Coronary artery (tissue), 2 donors: ENCODE results near the gene FAM221B.

Source experiments
- DNase-seq: peaks from one replicate; pipeline ENCODE4 v3.0.0-alpha.2; 2017; ENCODE audit warnings: low spot score
- H3K27ac ChIP-seq, 2 donors: fragments of 200-600 bp; sonication (generic); one replicate each; pipeline ENCODE4 v1.5.1; 2016 to 2019
- H3K4me3 ChIP-seq: fragments of 200-600 bp; sonication (generic); 2 replicates; pipeline ENCODE4 v1.5.1; 2016; ENCODE audit warnings: mild to moderate bottlenecking, moderate library complexity
- TF ChIP-seq, protein P1 (sequence below): fragments of 200-600 bp; sonication (generic); IDR thresholded peaks from one replicate; pipeline ENCODE4 v1.5.1; 2019; ENCODE audit warnings: antibody characterized with exemption

The FAM221B gene

DNA sequence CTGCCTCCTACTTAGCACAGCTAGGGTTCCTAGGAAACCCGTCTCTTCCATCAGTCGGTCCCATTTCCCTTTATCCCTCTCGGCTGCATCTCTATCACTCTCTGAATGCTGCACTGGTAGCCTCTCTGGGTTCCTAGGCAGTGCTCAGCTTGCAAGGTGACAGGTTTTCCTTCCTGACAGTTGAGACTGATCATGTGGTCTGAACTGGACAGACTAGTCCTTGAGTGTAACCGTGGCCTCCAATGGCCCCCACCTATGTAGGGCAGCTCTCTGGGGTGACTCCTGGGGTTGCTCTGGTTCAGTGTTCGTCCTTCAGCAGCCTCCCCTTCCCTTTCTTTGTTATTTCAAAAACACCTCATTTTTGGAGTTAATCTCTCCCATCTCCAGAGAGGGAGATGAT, 4.3 kb upstream of the FAM221B start:
- TF ChIP-seq, protein P1, sequence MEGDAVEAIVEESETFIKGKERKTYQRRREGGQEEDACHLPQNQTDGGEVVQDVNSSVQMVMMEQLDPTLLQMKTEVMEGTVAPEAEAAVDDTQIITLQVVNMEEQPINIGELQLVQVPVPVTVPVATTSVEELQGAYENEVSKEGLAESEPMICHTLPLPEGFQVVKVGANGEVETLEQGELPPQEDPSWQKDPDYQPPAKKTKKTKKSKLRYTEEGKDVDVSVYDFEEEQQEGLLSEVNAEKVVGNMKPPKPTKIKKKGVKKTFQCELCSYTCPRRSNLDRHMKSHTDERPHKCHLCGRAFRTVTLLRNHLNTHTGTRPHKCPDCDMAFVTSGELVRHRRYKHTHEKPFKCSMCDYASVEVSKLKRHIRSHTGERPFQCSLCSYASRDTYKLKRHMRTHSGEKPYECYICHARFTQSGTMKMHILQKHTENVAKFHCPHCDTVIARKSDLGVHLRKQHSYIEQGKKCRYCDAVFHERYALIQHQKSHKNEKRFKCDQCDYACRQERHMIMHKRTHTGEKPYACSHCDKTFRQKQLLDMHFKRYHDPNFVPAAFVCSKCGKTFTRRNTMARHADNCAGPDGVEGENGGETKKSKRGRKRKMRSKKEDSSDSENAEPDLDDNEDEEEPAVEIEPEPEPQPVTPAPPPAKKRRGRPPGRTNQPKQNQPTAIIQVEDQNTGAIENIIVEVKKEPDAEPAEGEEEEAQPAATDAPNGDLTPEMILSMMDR: no peak
- no peak for DNase-seq
- H3K27ac ChIP-seq: no peak overlapping the region
- H3K4me3 ChIP-seq: no peak overlapping the region

DNA sequence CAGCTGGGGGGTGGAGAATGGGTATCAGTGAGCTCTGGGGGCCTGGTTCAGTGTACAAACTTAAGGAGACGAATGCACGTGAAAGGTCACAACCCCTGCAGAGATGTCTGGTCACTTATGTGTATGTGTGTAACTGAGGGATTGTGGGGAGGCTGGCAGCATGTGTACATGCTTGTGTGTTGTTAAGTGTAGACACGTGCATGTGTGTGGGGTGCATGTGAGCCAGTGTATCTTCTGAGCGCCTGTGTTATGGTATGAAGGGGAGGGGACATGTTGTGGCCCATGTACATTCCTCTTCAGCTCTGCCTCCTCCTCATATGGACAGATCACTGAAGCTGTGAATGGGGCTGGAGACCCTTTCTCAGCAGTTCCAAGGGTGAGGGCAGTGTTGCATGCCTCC, 2.5 kb upstream of the FAM221B start:
- TF ChIP-seq, protein P1: no peak
- peak overlapping the region in 1 of 2 donors; percentile 100 for H3K27ac ChIP-seq
- peak overlapping the region; percentile 100 for H3K4me3 ChIP-seq
- DNase-seq: no peak

DNA sequence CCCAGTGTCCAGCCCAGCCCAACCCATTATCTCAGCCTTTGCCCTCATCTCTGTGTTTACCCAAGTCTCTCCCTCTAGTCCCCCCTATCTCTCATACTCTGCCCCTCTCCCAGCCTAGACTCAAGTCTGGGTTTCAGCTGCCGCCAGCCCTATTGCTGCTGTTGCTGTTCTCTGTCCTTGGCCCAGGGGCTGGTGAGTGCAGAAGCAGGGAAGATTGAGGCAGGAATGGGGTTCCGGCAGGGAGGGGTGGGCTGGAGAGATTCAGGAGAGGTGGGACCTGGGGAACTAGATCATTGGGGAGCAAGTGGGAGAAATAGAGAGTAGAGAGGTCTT, 1.2 kb upstream of the FAM221B start:
- TF ChIP-seq, protein P1: no peak
- peak overlapping the region; percentile 96 to 100 for H3K27ac ChIP-seq
- no peak for DNase-seq
- peak overlapping the region; percentile 100 for H3K4me3 ChIP-seq

DNA sequence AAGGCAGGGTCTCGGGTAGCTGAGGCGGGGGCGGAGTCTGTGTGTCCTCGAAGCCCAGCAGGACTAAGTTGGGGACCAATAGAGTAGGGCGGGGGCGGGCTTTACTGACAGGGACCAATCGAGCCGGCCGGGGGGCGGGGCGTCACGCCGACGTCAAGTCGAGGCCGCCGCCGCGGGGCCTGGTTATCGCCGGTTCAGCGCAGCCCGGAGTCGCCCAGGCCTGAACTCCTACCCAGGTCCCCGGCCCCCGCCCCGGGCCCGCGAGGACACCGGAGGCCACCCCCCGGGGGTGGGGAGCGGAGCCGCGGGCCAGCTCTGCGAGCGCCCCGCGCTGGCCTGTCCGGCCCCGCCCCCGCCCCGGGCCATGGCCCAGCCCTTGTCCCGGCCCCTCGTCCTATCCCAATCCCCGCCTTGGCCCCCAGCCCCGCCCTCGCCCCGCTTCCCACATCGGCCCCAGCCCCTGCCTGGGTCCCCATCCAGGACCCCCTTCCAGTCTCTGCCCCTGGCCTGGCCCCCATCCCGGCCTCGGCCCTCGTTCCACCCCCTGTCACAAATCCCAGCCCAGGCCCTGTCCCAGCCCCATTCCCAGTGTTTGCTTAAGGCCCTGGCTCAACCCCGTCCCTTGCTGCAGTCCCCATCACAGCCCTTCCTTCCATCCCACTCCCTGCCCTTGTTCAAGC, 692 bp upstream of the FAM221B start, which contains the start of gene TMEM8B:
Gene TMEM8B (plus strand): TSS at position 145 of the 680 bp plus-strand sequence. CDS start 220 bp downstream, at position 365.
- peak within 1 kb of the TSS; percentile 96 to 100 for H3K27ac ChIP-seq
- TF ChIP-seq, protein P1: no peak
- peak; percentile 97 for DNase-seq
- peak within 1 kb of the TSS; percentile 100 for H3K4me3 ChIP-seq

DNA sequence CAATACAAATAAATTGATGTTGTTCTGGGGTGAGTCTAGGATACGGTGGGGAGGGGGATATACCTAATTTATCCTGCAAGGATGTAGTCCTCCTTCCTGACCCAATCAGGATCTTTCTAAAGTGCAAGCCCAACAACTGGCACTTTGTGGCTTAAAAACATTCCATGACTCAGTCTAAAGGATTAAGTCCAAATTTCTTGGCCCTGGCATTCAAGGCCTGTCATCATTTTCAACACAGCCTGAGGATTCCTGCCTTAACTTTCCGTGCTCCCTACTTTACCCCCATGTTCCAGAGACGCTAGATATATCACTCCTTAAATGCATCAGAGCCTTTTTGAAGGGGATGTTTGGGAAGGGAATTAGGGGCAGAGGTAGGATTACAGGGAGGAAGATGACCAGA, 1.0 kb downstream of the FAM221B start:
- Histone ChIP-seq H3K27ac (peak overlapping the region; percentile 3 to 100), H3K4me3 (no peak overlapping the region)
- TF ChIP-seq, protein P1: no peak
- DNase-seq: no peak

DNA sequence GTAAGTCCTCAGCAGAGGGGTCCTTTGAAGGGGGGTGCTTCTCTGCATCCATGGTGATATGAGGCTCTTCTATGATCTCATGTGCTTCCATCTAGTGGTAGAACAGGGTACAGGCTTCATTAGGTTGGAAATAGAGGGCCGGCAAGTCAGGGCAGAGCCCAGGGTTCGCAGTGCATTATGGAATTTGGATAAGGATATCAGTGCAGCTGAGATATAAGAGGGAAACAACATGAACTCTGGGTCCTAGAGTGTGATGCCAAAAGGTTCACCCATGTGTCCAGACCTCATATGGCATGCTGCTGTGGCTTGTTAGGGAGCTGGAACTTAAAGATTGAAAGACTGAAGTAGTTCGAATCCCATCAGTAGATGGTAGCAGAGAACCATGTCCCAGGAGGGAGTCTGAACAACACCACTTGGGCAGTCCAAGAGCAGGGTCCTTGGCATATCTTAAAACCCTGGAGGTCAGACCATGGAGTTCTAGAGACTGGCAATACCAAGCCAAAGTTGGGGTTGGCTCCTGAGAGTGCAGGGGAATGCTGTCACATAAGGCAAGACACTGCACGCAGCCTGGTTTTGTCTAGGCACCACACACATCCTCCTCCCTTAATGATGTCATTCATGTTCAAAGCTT, 2.3 kb downstream of the FAM221B start:
- Histone ChIP-seq H3K4me3 (no peak overlapping the region), H3K27ac (peak overlapping the region in 1 of 2 donors; percentile 13)
- TF ChIP-seq, protein P1: peak; percentile 72
- no peak for DNase-seq

DNA sequence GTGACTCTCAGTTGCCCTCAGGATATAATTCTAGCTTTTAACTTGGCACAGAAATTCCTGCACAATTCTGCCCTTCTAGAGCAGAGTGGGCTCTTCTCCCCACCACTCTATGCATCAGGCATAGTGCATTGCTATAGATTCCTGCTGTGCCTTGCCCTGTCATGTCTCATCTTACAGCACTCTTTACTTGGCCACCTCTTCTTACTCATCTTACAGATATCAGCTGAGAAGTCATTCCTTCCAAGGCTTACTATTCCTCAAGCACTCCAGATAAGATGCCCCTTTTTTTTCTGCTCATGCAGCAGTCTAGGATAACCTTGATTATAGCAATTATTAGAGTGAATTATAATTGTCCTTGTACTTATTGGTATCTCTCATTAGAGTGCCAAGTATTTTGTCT, 5.6 kb downstream of the FAM221B start:
- DNase-seq: no peak

More for the DNA sequence above, 5.6 kb downstream of the FAM221B start:
- H3K27ac ChIP-seq: no peak overlapping the region
- TF ChIP-seq, protein P1: no peak
- H3K4me3 ChIP-seq: no peak overlapping the region
